Endothelial cell of umbilical vein (primary cell): ENCODE data around the gene BCL2. TPM values are rescaled to one million over a fixed set of nuclear protein-coding genes. Genes with fewer than 3 reads are reported as not detected.

Source experiments
- BruUV-seq: library from RNA; stranded (reverse); fragments of 400-500 nt; replicated peaks from 2 replicates; lab custom pipeline; 2021; lab: Mats Ljungman, UMichigan
- CTCF ChIA-PET: fragments of 300-600, 350-600 bp; sonication (Branson Sonifier 250); formaldehyde crosslinking; loops from one replicate; lab custom pipeline; 2021; ENCODE audit warnings: antibody characterized with exemption, inconsistent platforms; lab: Charles Lee
- POLR2A ChIA-PET: fragments of 300-600, 350-600 bp; sonication (Branson Sonifier 250); formaldehyde crosslinking; loops from one replicate; lab custom pipeline; 2021; ENCODE audit warnings: antibody characterized with exemption, inconsistent platforms; lab: Charles Lee
- DNase-seq: peaks from one replicate; pipeline ENCODE4 v3.0.0-alpha.2; 2011; ENCODE audit warnings: low read depth, low spot score
- FAIRE-seq: peaks from 2 replicates; lab custom pipeline; 2011; peaks lifted over from hg19 to GRCh38; lab: Jason Lieb, UNC
- H2AFZ ChIP-seq: 2 replicates; pipeline ENCODE4 v1.6.0; 2012; ENCODE audit warnings: low read depth, low read length, control low read depth, inconsistent platforms
- H3K27ac ChIP-seq: 2 replicates; pipeline ENCODE4 v1.5.1; 2011; ENCODE audit warnings: low read depth, mild to moderate bottlenecking, control low read depth, low read length, moderate library complexity; ENCODE audit not compliant: insufficient read depth
- H3K27me3 ChIP-seq, 2 experiments: 2 replicates each; pipeline versions ENCODE4 v1.6.0 to v1.6.1; 2011; ENCODE audit warnings: low read length in 2 of 2, mixed read lengths in 1 of 2; ENCODE audit not compliant: control insufficient read depth in 2 of 2, insufficient read depth in 2 of 2
- H3K36me3 ChIP-seq, 2 experiments: 2 replicates in 1 of 2; 3 replicates in 1 of 2; pipeline ENCODE4 v1.5.1; 2011; ENCODE audit warnings: low read length in 2 of 2, mild to moderate bottlenecking in 1 of 2, moderate library complexity in 1 of 2; ENCODE audit not compliant: control insufficient read depth in 2 of 2, insufficient read depth in 2 of 2; ENCODE audit errors: extremely low read depth in 1 of 2
- H3K4me1 ChIP-seq: 3 replicates; pipeline ENCODE4 v1.5.1; 2011; ENCODE audit warnings: mild to moderate bottlenecking, low read length; ENCODE audit not compliant: control insufficient read depth, insufficient read depth; ENCODE audit errors: extremely low read depth
- H3K4me2 ChIP-seq: 2 replicates; pipeline ENCODE4 v1.6.1; 2011; ENCODE audit warnings: low read length, control low read depth, mixed read lengths; ENCODE audit not compliant: insufficient read depth
- H3K4me3 ChIP-seq, 3 experiments: fragments of 200-600 bp in 1 of 3; sonication (generic), shearing (Covaris generic) in 1 of 3; replicated peaks in 1 of 3; 2 replicates each; pipeline ENCODE4 v1.5.1; 2011 to 2016; ENCODE audit warnings: control low read depth in 3 of 3, low read length in 3 of 3, mild to moderate bottlenecking in 2 of 3, inconsistent platforms in 1 of 3, low read depth in 1 of 3, moderate library complexity in 1 of 3; ENCODE audit not compliant: insufficient read depth in 1 of 3
- H3K79me2 ChIP-seq: 2 replicates; pipeline ENCODE4 v1.6.0; 2012; ENCODE audit warnings: low read length, inconsistent platforms; ENCODE audit not compliant: control insufficient read depth, insufficient read depth
- H3K9ac ChIP-seq: replicated peaks from 2 replicates; pipeline ENCODE3; 2011; ENCODE audit warnings: low read length, control low read depth; ENCODE audit not compliant: insufficient read depth; ENCODE audit errors: extremely low read depth
- H3K9me1 ChIP-seq: replicated peaks from 3 replicates; pipeline ENCODE4 v1.6.0; 2011; ENCODE audit warnings: mild to moderate bottlenecking, low read length; ENCODE audit not compliant: control insufficient read depth, insufficient read depth; ENCODE audit errors: extremely low read depth
- H3K9me3 ChIP-seq: replicated peaks from 2 replicates; pipeline ENCODE4 v1.5.1; 2012; ENCODE audit warnings: low read length, inconsistent platforms; ENCODE audit not compliant: control insufficient read depth, insufficient read depth
- H4K20me1 ChIP-seq: replicated peaks from 2 replicates; pipeline ENCODE3; 2011; ENCODE audit warnings: mild to moderate bottlenecking, low read length; ENCODE audit not compliant: control insufficient read depth, insufficient read depth; ENCODE audit errors: extremely low read depth
- EZH2 ChIP-seq: IDR thresholded peaks from 2 replicates; pipeline ENCODE4 v1.6.1; 2012; ENCODE audit warnings: borderline replicate concordance, low read depth, mild to moderate bottlenecking, moderate library complexity, low read length, inconsistent platforms; ENCODE audit not compliant: severe bottlenecking
- FOS ChIP-seq: IDR thresholded peaks from 2 replicates; pipeline ENCODE4 v1.6.1; 2011; ENCODE audit warnings: mild to moderate bottlenecking, low read length, moderate library complexity, borderline replicate concordance; ENCODE audit not compliant: insufficient read depth
- GATA2 ChIP-seq: IDR thresholded peaks from 2 replicates; pipeline ENCODE4 v1.7.0; 2011; ENCODE audit warnings: low read depth, mild to moderate bottlenecking, moderate library complexity, mixed read lengths, low read length; ENCODE audit not compliant: insufficient read length, insufficient read depth
- JUN ChIP-seq: IDR thresholded peaks from 2 replicates; pipeline ENCODE4 v1.6.1; 2011; ENCODE audit warnings: borderline replicate concordance, low read depth; ENCODE audit not compliant: insufficient read length, insufficient read depth
- MYC ChIP-seq: IDR thresholded peaks from one replicate; pipeline ENCODE4 v1.6.1; 2011; ENCODE audit warnings: mild to moderate bottlenecking, low read depth, low read length
- POLR2A ChIP-seq: IDR thresholded peaks from 2 replicates; pipeline ENCODE4 v1.6.1; 2012; ENCODE audit warnings: low read depth, mild to moderate bottlenecking, control low read depth, low read length
- POLR2AphosphoS5 ChIP-seq: IDR thresholded peaks from 2 replicates; pipeline ENCODE4 v1.6.1; 2012; ENCODE audit warnings: low read depth, mild to moderate bottlenecking, control low read depth, low read length, moderate library complexity; ENCODE audit not compliant: insufficient read depth
- dilution Hi-C: fragments of 300-500 bp; cut with MboI; formaldehyde crosslinking; loops from one replicate; pipeline ENCODE4 v1.15.0; 2019; ENCODE audit warnings: low sequenced_read_pairs; ENCODE audit not compliant: extremely low pct_ligation_motif_present
- intact Hi-C: fragments of 100-400 bp; cut with micrococcal nuclease; formaldehyde crosslinking; loops from one replicate; pipeline ENCODE4 v1.10.0; 2022
- polyA plus RNA-seq, 4 experiments: library from polyadenylated mRNA; depleted of rRNA in 3 of 4; stranded (reverse) in 3 of 4; unstranded in 1 of 4; fragments of >200 nt; gene quantifications; 2 replicates each; pipeline versions ENCODE4 v1.2.1 to v1.2.3, GENCODE V29; 2011 to 2012; ENCODE audit warnings: missing spikeins in 1 of 4
- total RNA-seq: library from RNA; stranded (reverse); gene quantifications from 2 replicates; pipeline ENCODE4 v1.2.3, GENCODE V29; 2021
- TF ChIP-seq, protein P1 (sequence below): IDR thresholded peaks from 2 replicates; pipeline ENCODE4 v1.6.1; 2011; ENCODE audit not compliant: insufficient read depth, insufficient read length
- TF ChIP-seq, protein P2 (sequence below), 2 donors: IDR thresholded peaks; 1 replicate in 1 of 2; 2 replicates in 1 of 2; pipeline ENCODE4 v1.5.1; 2011; ENCODE audit warnings: low read length in 2 of 2, mild to moderate bottlenecking in 2 of 2, moderate library complexity in 2 of 2, control low read depth in 1 of 2, inconsistent platforms in 1 of 2, low read depth in 1 of 2; ENCODE audit not compliant: insufficient read depth in 1 of 2; ENCODE audit errors: extremely low read depth in 1 of 2

BCL2 gene
- total and polyA plus RNA-seq, 2 donors (not counting 3 experiments of a cell fraction or from before 2014, with no cell fraction given): 0.35 to 5.0 TPM

DNA sequence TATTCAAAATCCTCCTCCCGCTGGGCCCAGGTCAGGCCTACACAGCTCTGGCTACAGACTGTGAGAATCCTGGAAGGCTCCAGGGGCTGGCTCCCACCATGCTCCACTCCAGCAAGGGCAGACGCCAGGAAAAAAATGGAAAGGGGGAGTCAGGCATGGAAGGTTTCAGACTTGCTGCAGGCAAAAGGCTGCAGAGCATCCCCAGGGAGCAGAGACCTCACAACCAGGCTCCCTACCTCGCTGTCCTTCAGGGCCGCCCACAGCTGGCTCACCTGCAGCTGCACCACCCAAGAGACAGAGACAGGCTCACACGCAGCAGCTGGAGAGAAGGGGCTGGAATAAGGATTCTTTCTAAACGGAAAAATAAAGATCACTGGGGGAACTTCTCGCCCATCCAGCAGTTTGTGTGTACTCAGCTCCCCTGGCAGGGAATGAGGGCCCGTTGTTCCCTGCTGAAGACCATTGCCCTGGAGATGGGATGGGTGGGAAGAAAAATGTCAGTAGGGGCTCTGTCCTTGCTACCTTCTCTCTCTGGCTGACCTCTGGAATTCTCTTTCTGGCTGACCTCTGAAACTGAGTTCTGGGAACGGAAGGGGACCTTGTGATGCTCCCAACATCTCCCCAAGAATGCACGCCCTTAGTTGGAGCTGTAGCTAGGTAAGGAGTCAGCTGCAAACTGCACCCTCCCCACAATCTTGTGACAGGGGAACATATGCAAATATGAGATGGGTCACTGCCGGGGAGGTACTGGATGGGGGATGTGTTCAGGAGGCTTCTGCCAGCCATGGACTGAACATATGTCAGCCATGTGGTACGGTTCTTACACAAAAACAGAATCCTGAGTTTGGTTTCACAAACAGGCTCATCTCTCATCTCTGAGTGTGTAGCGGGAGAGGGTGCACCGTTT, 34.5 kb downstream of the BCL2 start:
- BruUV-seq: no TSS peak
- intact Hi-C loops: no loop called here
- CTCF ChIA-PET: interaction anchor here (1.4 kb wide), 1 partner anchor 30 kb away, joined by 3 read pairs; no protein-coding TSS in a partner anchor

More for the DNA sequence above, 34.5 kb downstream of the BCL2 start:
- H2AFZ ChIP-seq: no peak overlapping the region
- H3K9me1 ChIP-seq: no peaks in the 10 kb centered on the region
- TF ChIP-seq, protein P1, sequence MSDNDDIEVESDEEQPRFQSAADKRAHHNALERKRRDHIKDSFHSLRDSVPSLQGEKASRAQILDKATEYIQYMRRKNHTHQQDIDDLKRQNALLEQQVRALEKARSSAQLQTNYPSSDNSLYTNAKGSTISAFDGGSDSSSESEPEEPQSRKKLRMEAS: no peak
- no peak for TF ChIP-seq MYC
- TF ChIP-seq EZH2: no peak
- TF ChIP-seq POLR2AphosphoS5: no peak
- TF ChIP-seq GATA2: no peak
- TF ChIP-seq, protein P2, sequence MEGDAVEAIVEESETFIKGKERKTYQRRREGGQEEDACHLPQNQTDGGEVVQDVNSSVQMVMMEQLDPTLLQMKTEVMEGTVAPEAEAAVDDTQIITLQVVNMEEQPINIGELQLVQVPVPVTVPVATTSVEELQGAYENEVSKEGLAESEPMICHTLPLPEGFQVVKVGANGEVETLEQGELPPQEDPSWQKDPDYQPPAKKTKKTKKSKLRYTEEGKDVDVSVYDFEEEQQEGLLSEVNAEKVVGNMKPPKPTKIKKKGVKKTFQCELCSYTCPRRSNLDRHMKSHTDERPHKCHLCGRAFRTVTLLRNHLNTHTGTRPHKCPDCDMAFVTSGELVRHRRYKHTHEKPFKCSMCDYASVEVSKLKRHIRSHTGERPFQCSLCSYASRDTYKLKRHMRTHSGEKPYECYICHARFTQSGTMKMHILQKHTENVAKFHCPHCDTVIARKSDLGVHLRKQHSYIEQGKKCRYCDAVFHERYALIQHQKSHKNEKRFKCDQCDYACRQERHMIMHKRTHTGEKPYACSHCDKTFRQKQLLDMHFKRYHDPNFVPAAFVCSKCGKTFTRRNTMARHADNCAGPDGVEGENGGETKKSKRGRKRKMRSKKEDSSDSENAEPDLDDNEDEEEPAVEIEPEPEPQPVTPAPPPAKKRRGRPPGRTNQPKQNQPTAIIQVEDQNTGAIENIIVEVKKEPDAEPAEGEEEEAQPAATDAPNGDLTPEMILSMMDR (IDR thresholded peaks at IDR 0.05; ENCODE audit: extremely low read depth in 1 of 2, insufficient read depth in 1 of 2, low read depth in 1 of 2, low read length in 2 of 2): no peak
- TF ChIP-seq FOS: no peak
- TF ChIP-seq POLR2A: no peak
- TF ChIP-seq JUN: no peak
- H3K27ac ChIP-seq: no peak overlapping the region
- no peak overlapping the region for H3K4me2 ChIP-seq
- H3K27me3 ChIP-seq: no peaks in the 10 kb centered on the region
- no peak overlapping the region for H3K9ac ChIP-seq
- FAIRE-seq: no peak
- no peaks in the 10 kb centered on the region for H4K20me1 ChIP-seq
- H3K4me1 ChIP-seq: no peaks in the 10 kb centered on the region
- no peaks in the 10 kb centered on the region for H3K9me3 ChIP-seq
- H3K79me2 ChIP-seq: no peaks in the 10 kb centered on the region
- H3K4me3 ChIP-seq: no peak overlapping the region
- dilution Hi-C loops: no loop called here
- no peak for DNase-seq
- H3K36me3 ChIP-seq: no peaks in the 10 kb centered on the region
- POLR2A ChIA-PET: no interaction called here
